B cell (primary cell): ENCODE data around the gene ITGA2B. TPM values are rescaled to one million over a fixed set of nuclear protein-coding genes. Genes with fewer than 3 reads are reported as not detected.

Source experiments
- ATAC-seq: fragments of 200-7000 bp; cut with Tn5 transposase; one replicate; pipeline ENCODE4 v1.10.0; 2021; ENCODE audit warnings: low read depth, mild to moderate bottlenecking, moderate number of reproducible peaks, moderate library complexity
- CTCF ChIA-PET: fragments of 350-600 bp; sonication (Branson Sonifier 250); formaldehyde crosslinking; loops from one replicate; lab custom pipeline; 2021; ENCODE audit warnings: antibody characterized with exemption, inconsistent platforms; lab: Charles Lee
- POLR2A ChIA-PET: fragments of 350-600 bp; sonication (Branson Sonifier 250); formaldehyde crosslinking; loops from one replicate; lab custom pipeline; 2021; ENCODE audit warnings: antibody characterized with exemption; lab: Charles Lee
- DNase-seq: peaks from one replicate; pipeline ENCODE4 v3.0.0; 2013
- H2AFZ ChIP-seq: 2 replicates; pipeline ENCODE4 v1.6.1; 2012; ENCODE audit warnings: mild to moderate bottlenecking, low read depth, low read length; ENCODE audit not compliant: insufficient read depth, poor library complexity, severe bottlenecking
- H3K27ac ChIP-seq, 2 donors: 1 replicate in 1 of 2; 2 replicates in 1 of 2; pipeline ENCODE4 v1.5.1; 2012 to 2013; ENCODE audit warnings: low read length in 2 of 2, mild to moderate bottlenecking in 2 of 2, moderate library complexity in 1 of 2
- H3K27me3 ChIP-seq, 4 experiments: fragments of 200-600 bp in 1 of 4; sonication (generic) in 1 of 4; replicated peaks in 1 of 4; 1 replicate in 2 of 4; 2 replicates in 2 of 4; pipeline versions ENCODE4 v1.6.1 to v1.7.0; 2013 to 2016; ENCODE audit warnings: low read length in 3 of 4, mild to moderate bottlenecking in 2 of 4, mixed read lengths in 1 of 4, moderate library complexity in 1 of 4; ENCODE audit not compliant: insufficient read depth in 4 of 4, control insufficient read depth in 3 of 4; ENCODE audit errors: control extremely low read depth in 1 of 4
- H3K36me3 ChIP-seq, 2 experiments: replicated peaks in 1 of 2; 1 replicate in 1 of 2; 2 replicates in 1 of 2; pipeline versions ENCODE4 v1.6.1 to v1.7.1; 2013; ENCODE audit warnings: low read length in 1 of 2; ENCODE audit not compliant: insufficient read depth in 2 of 2, control insufficient read depth in 1 of 2; ENCODE audit errors: control extremely low read depth in 1 of 2, extremely low read depth in 1 of 2
- H3K4me1 ChIP-seq, 2 donors: fragments of 200-600 bp in 1 of 2; sonication (generic) in 1 of 2; 1 replicate in 1 of 2; 2 replicates in 1 of 2; pipeline versions ENCODE4 v1.5.1 to v1.6.1; 2013 to 2017; ENCODE audit warnings: low read length in 2 of 2; ENCODE audit not compliant: control insufficient read depth in 2 of 2, insufficient read depth in 2 of 2
- H3K4me2 ChIP-seq: replicated peaks from 2 replicates; pipeline ENCODE3; 2012; ENCODE audit warnings: mild to moderate bottlenecking, low read depth, low read length; ENCODE audit not compliant: poor library complexity, severe bottlenecking
- H3K4me3 ChIP-seq, 5 experiments: fragments of 200-600 bp in 1 of 5; sonication (generic) in 1 of 5; 1 replicate in 3 of 5; 2 replicates in 2 of 5; pipeline versions ENCODE4 v1.5.1 to v1.7.0; 2011 to 2016; ENCODE audit warnings: low read length in 4 of 5, mild to moderate bottlenecking in 4 of 5, low read depth in 2 of 5, control low read depth in 1 of 5, moderate library complexity in 1 of 5; ENCODE audit not compliant: insufficient read depth in 1 of 5; ENCODE audit errors: control extremely low read depth in 1 of 5, extremely low read depth in 1 of 5
- H3K79me2 ChIP-seq: fragments of 200-600 bp; sonication (generic); one replicate; pipeline ENCODE4 v1.6.0; 2016; ENCODE audit warnings: low read length; ENCODE audit not compliant: control insufficient read depth, insufficient read depth
- H3K9ac ChIP-seq: fragments of 200-600 bp; sonication (generic); 2 replicates; pipeline ENCODE4 v1.6.1; 2017; ENCODE audit warnings: mild to moderate bottlenecking, low read length, moderate library complexity
- H3K9me3 ChIP-seq, 3 donors: one replicate each; pipeline versions ENCODE4 v1.6.1 to v1.7.1; 2013; ENCODE audit warnings: low read length in 2 of 3; ENCODE audit not compliant: control insufficient read depth in 2 of 3, insufficient read depth in 1 of 3; ENCODE audit errors: control extremely low read depth in 1 of 3
- H4K20me1 ChIP-seq: 2 replicates; pipeline ENCODE4 v1.6.0; 2012; ENCODE audit warnings: mild to moderate bottlenecking, low read length; ENCODE audit not compliant: insufficient read depth, control insufficient read depth, poor library complexity, severe bottlenecking
- H3K27ac Mint-ChIP-seq: one replicate; pipeline ENCODE4 v1.8.0; 2021; ENCODE audit warnings: mixed read lengths
- H3K27me3 Mint-ChIP-seq: one replicate; pipeline ENCODE4 v1.8.0; 2021; ENCODE audit warnings: mixed read lengths
- H3K4me1 Mint-ChIP-seq: one replicate; pipeline ENCODE4 v1.8.0; 2021; ENCODE audit warnings: mixed read lengths
- H3K4me3 Mint-ChIP-seq: one replicate; pipeline ENCODE4 v1.8.0; 2021; ENCODE audit warnings: mixed read lengths
- H3K9me3 Mint-ChIP-seq: one replicate; pipeline ENCODE4 v1.8.0; 2022; ENCODE audit warnings: mixed read lengths; ENCODE audit not compliant: insufficient read depth
- CTCF ChIP-seq: fragments of 200-600 bp; IDR thresholded peaks from one replicate; pipeline ENCODE4 v1.8.0; 2022; ENCODE audit warnings: antibody characterized with exemption, mild to moderate bottlenecking
- EZH2 ChIP-seq: IDR thresholded peaks from 2 replicates; pipeline ENCODE4 v1.6.1; 2012; ENCODE audit warnings: borderline replicate concordance, low read depth, mild to moderate bottlenecking, moderate library complexity, low read length; ENCODE audit not compliant: insufficient read depth, poor library complexity, severe bottlenecking
- WGBS: methylation state at CpG from one replicate; pipeline ENCODE4 v1.1.5; 2013; ENCODE audit warnings: missing lambda C conversion rate; ENCODE audit not compliant: insufficient coverage; 5-methylcytosine and 5-hydroxymethylcytosine counted together
- intact Hi-C: fragments of 100-400 bp; cut with micrococcal nuclease; formaldehyde crosslinking; loops from one replicate; pipeline ENCODE4 v1.10.0; 2022
- polyA plus RNA-seq: library from polyadenylated mRNA; depleted of rRNA; stranded (reverse); fragments of >200 nt; gene quantifications from 2 replicates; pipeline ENCODE4 v1.2.3, GENCODE V29; 2012
- total RNA-seq, 2 donors: library from RNA; stranded (reverse); fragments of 120-200 nt in 1 of 2; gene quantifications; 1 replicate in 1 of 2; 2 replicates in 1 of 2; pipeline versions ENCODE4 v1.2.3 to v1.2.4, GENCODE V29; 2013 to 2022

Gene ITGA2B
- total and polyA plus RNA-seq, 2 donors (not counting 1 experiment from before 2014, with no cell fraction given): 0.15 to 0.20 TPM

DNA sequence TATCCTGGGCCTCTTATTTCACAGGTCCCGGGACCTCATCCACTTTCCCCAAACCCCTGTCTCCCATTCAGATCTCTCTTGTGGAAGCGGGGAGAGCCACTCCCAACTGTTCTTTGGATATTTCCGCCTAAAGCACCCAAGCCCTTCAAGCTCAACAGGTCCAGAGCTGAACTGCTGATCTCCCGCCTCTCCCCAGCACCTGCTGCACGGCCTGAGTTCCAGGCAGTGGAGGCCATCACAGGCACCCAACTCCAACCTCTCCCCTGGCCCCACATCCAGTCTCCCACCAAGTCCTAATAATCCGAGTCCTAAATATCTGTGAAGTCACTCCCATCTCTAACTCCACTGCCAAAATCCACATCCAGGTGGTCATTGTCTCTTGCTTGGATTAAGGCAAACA, 6.5 kb downstream of the ITGA2B start:
- H3K27ac ChIP-seq: no peak overlapping the region
- no peaks in the 10 kb centered on the region for H3K36me3 ChIP-seq
- Mint-ChIP-seq H3K4me1 (peaks cover 15% of the 10 kb centered on the region), H3K4me3 (no peak overlapping the region), H3K27me3 (peaks cover 35% of the 10 kb centered on the region), H3K27ac (no peak overlapping the region), H3K9me3 (no peaks in the 10 kb centered on the region)
- no peak overlapping the region for H3K4me3 ChIP-seq
- H3K9ac ChIP-seq: no peak overlapping the region
- no peaks in the 10 kb centered on the region for H3K79me2 ChIP-seq
- no peak for ATAC-seq
- H3K4me2 ChIP-seq: no peak overlapping the region
- TF ChIP-seq CTCF (no peak), EZH2 (no peak)
- H3K27me3 ChIP-seq: peaks cover 0 to 42% (median 11%) of the 10 kb centered on the region in 4 experiments
- no peak for DNase-seq
- no peaks in the 10 kb centered on the region for H4K20me1 ChIP-seq
- CTCF ChIA-PET: no interaction called here
- H2AFZ ChIP-seq: no peak overlapping the region
- H3K9me3 ChIP-seq: peaks cover 0 to 13% (median 0%) of the 10 kb centered on the region in 3 donors
- peaks cover 17 to 19% of the 10 kb centered on the region in 2 donors for H3K4me1 ChIP-seq
- intact Hi-C loops: no loop called here
- POLR2A ChIA-PET: no interaction called here
- 91% methylated on average over 6 of the region's 6 CpGs for WGBS

- Histone ChIP-seq H3K9ac (no peak overlapping the region), H3K9me3 (peaks cover 0 to 13% (median 0%) of the 10 kb centered on the region in 3 donors), H3K4me1 (peaks cover 17 to 19% of the 10 kb centered on the region in 2 donors), H3K79me2 (no peaks in the 10 kb centered on the region), H3K27ac (no peak overlapping the region), H3K27me3 (peaks cover 0 to 38% (median 11%) of the 10 kb centered on the region in 4 experiments), H3K36me3 (no peaks in the 10 kb centered on the region), H2AFZ (no peak overlapping the region), H4K20me1 (no peaks in the 10 kb centered on the region), H3K4me3 (no peak overlapping the region), H3K4me2 (no peak overlapping the region)
- ChIA-PET POLR2A (no interaction called here), CTCF (no interaction called here)
- H3K4me3 Mint-ChIP-seq: no peak overlapping the region
- H3K9me3 Mint-ChIP-seq: no peaks in the 10 kb centered on the region
- no peak for ATAC-seq
- peaks cover 35% of the 10 kb centered on the region for H3K27me3 Mint-ChIP-seq
- no peak for DNase-seq
- TF ChIP-seq CTCF (no peak), EZH2 (no peak)
- H3K27ac Mint-ChIP-seq: no peak overlapping the region
- WGBS: 86% methylated on average over 4 of the region's 4 CpGs
- intact Hi-C loops: no loop called here
- peaks cover 15% of the 10 kb centered on the region for H3K4me1 Mint-ChIP-seq
Measured at GRCh38 chr17:44381810-44382305, 7.6 kb downstream of the ITGA2B start.
